ENCODE measurements around the gene CLDN4.

GRCh38 chr7:73827567-73828106, 3.2 kb upstream of the CLDN4 start:
- TF ChIP-seq POLR2A (IDR thresholded peaks at IDR 0.05) = no peak
- TF ChIP-seq, protein P1, sequence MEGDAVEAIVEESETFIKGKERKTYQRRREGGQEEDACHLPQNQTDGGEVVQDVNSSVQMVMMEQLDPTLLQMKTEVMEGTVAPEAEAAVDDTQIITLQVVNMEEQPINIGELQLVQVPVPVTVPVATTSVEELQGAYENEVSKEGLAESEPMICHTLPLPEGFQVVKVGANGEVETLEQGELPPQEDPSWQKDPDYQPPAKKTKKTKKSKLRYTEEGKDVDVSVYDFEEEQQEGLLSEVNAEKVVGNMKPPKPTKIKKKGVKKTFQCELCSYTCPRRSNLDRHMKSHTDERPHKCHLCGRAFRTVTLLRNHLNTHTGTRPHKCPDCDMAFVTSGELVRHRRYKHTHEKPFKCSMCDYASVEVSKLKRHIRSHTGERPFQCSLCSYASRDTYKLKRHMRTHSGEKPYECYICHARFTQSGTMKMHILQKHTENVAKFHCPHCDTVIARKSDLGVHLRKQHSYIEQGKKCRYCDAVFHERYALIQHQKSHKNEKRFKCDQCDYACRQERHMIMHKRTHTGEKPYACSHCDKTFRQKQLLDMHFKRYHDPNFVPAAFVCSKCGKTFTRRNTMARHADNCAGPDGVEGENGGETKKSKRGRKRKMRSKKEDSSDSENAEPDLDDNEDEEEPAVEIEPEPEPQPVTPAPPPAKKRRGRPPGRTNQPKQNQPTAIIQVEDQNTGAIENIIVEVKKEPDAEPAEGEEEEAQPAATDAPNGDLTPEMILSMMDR (IDR thresholded peaks at IDR 0.05) = no peak
